ENCODE measurements around the gene TRIO.

TRIO gene

GRCh38 chr5:14503017-14503680, 360.0 kb downstream of the TRIO start:
- no peak for DNase-seq

GRCh38 chr5:14503681-14504331, 360.7 kb downstream of the TRIO start:
- no peak for DNase-seq

GRCh38 chr5:14504332-14504727, 361.2 kb downstream of the TRIO start:
- no peak for DNase-seq

- DNase-seq: no peak
Measured at GRCh38 chr5:14504816-14505215, 361.7 kb downstream of the TRIO start.

- DNase-seq: no peak
Measured at GRCh38 chr5:14505310-14506139, 362.4 kb downstream of the TRIO start.

- no peak for DNase-seq
Measured at GRCh38 chr5:14506140-14506538, 363.0 kb downstream of the TRIO start.

GRCh38 chr5:14506661-14507060, 363.5 kb downstream of the TRIO start:
- no peak for DNase-seq

- no peak for DNase-seq
Measured at GRCh38 chr5:14507156-14507941, 364.2 kb downstream of the TRIO start.

GRCh38 chr5:14508046-14508445, 364.9 kb downstream of the TRIO start:
- DNase-seq: no peak

- DNase-seq: no peak
Measured at GRCh38 chr5:14509556-14509955, 366.4 kb downstream of the TRIO start.

- no peak for DNase-seq
Measured at GRCh38 chr5:14510156-14510734, 367.1 kb downstream of the TRIO start.

- DNase-seq: no peak
Measured at GRCh38 chr5:14510880-14511279, 367.7 kb downstream of the TRIO start.

GRCh38 chr5:14512574-14512973, 369.4 kb downstream of the TRIO start:
- no peak for DNase-seq

GRCh38 chr5:14513266-14513665, 370.1 kb downstream of the TRIO start:
- DNase-seq: no peak

GRCh38 chr5:14516901-14517300, 373.8 kb downstream of the TRIO start:
- DNase-seq: no peak

- no peak for DNase-seq
Measured at GRCh38 chr5:14518638-14519037, 375.5 kb downstream of the TRIO start.

- no peak for DNase-seq
Measured at GRCh38 chr5:14521748-14522147, 378.6 kb downstream of the TRIO start.

GRCh38 chr5:14522721-14523120, 379.6 kb downstream of the TRIO start:
- DNase-seq: no peak

GRCh38 chr5:14523243-14524034, 380.3 kb downstream of the TRIO start:
- no peak for DNase-seq

GRCh38 chr5:14525397-14525796, 382.3 kb downstream of the TRIO start:
- DNase-seq: no peak

- no peak for DNase-seq
Measured at GRCh38 chr5:14526493-14526892, 383.4 kb downstream of the TRIO start.

- no peak for DNase-seq
Measured at GRCh38 chr5:14528115-14528514, 385.0 kb downstream of the TRIO start.

Data from SW 1271 (cell line).